ENCODE measurements around the gene RBFOX2.
"Not testable (repeated sequence)": the region's sequence is repeated elsewhere in the genome, so short reads cannot be mapped to it uniquely, and the experiment has no call there.

The RBFOX2 gene

DNA sequence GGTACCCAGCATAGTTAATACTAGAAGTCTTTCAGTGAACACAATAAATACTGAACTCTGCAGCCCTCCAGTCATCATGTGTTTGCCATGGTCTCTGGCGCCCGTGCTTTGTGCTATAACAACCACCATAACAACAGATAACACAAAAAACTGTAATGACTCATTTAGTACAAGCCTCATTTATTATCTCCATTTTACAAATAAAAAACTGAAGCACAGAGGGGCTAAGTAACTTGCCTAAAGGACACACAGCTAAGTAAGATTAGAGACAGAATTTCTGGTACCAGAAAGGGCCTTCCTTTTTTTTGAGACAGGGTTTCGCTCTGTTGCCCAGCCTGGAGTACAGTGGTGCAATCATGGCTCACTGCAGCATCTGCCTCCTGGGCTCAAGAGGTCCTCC lies 19.5 kb downstream of the RBFOX2 start:
- DNase-seq (ENCODE audit: low read depth in 2 of 2) = no peak

DNA sequence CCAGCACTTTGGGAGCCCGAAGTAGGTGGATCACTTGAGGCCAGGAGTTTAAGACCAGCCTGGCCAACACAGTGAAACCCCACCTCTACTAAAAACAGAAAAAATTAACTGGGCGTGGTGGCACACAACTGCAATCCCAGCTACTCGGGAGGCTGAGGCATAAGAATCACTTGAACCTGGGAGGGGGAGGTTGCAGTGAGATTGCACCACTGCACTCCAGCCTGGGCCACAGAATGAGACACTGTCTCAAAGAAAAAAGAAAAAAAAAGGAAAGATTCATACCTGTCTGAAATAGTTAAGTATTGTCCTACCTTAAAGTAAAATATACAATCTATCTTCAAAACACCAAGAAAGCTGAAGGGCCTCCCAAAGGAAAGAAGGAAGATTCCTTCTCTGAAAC lies 20.1 kb downstream of the RBFOX2 start:
- DNase-seq (ENCODE audit: low read depth in 2 of 2) = no peak

DNA sequence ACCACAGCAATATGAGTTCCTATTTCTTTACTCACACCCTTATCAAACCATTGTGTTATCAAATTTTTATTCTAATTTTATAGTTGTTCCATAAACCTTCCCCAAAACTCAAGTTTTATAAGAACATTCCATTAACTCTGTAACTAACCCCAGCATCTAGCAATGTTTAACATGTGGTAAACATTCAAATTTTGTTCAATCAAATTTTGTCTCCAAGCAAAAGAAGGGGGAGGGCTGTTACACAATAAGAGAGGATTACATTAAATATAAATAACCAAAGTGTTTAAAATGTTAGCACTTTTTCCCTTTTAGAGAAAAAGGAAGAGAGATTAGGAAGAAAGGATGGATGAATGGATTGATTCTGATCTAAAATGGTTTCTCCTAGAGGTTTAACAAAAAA lies 20.5 kb downstream of the RBFOX2 start:
- no peak for DNase-seq (ENCODE audit: low read depth in 2 of 2)

DNA sequence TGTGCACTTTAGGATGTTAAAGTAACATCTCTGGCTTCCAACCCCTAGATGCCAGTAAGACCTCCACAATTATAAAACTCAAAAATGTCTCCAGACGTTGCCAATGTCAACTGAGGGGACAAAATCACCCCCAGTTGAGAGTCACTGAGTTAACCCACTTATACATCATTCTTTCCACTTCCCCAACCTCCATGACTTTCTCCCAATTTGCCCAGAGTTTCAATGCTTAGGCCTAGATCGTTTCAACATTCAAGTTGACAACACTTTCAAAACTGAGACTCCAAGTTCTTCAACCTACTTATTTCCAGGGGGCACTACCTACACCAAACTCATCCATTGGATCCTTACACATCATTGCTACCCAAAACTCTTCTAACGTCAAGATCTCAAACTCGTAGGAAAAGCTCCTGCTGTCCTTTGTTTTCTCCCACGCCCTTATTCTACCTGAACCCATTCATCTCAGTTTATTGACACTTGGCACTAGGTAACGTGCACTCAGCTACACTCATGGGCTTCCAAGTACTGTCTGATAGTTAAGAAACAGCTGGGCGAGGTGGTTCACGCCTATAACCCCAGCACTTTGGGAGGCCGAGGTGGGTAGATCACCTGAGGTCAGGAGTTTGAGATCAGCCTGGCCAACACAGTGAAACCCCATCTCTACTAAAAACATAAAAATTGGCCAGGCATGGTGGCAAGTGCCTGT lies 24.5 kb downstream of the RBFOX2 start:
- DNase-seq (ENCODE audit: low read depth in 2 of 2) = no peak

DNA sequence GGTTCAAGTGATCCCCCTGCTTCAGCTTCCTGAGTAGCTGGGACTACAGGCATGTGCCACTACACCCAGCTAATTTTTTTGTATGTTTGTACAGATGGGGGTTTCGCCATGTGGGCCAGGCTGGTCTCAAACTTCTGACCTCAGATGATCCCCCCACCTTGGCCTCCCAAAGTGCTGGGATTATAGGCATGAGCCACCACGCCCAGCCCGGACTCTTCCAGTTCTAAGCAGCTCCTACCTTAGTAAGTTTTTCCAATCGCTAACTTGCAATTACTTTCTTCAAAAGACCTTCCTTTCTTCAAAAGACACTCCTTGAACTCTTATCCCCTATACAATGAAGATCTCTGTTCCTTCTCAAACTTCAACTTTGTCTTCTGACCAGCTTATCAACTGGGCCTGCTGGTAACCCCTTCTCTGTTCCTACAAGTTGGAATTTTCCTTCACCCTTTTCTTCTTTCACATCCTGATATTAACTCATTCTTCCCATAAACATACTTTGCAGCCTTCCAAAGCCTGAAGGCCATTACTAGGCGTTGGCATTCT lies 25.8 kb downstream of the RBFOX2 start:
- DNase-seq (ENCODE audit: low read depth in 2 of 2) = no peak

DNA sequence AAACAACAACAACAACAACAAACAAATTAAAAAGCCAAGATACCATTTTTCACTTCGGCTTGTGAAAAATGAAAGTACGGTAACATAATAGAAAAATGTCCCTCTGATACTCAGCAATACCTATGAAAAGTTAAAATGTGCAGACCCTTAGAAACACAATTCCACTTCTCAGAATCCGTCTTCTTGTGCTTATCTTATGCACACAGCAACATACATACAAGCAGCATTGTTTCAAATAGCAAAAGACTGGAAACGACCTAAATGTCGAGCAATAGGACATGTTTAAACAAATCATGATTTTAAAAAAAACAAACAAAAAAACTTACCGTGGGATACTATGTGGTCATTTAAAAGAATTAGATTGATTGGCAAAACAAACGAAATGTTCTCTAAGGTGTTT lies 26.5 kb downstream of the RBFOX2 start:
- no peak for DNase-seq (ENCODE audit: low read depth in 2 of 2)

DNA sequence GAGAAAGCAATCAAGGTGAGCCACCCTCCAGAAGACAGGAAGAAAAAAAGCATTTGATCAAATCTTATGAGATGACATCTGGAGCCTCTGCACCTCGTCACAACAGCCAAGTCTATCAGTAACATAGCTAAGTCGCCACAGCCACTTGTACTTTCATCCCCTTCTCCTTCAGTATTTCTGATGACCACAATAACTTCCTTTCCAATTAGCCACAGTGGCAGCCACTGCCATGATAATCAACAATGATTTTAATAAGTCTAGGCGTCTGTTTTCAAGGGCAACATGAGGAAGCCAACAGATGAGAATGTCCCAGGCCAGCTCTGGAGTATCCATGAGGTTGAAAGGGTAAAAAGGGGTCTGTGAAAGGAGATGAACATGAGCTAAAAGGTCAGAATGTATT lies 29.9 kb downstream of the RBFOX2 start:
- no peak for DNase-seq (ENCODE audit: low read depth in 2 of 2)

DNA sequence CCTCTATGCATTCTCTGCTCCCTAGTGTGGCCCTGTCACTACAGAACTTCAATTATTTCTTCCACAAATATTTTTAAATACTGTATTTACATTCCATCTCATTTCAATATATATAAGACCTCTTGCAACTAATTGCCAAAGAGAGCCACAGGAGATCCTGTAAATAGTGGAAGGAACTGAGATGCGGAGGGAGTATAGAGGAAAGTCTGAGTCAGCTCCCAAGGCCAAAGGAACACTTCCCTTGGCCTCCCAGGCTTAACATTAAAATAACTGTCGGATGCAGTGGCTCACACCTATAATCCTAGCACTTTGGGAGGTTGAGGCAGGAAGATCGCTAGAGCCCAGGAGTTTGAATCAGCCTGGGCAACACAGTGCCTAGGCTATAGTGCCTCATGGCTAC lies 31.2 kb downstream of the RBFOX2 start:
- DNase-seq (ENCODE audit: low read depth in 2 of 2) = no peak

DNA sequence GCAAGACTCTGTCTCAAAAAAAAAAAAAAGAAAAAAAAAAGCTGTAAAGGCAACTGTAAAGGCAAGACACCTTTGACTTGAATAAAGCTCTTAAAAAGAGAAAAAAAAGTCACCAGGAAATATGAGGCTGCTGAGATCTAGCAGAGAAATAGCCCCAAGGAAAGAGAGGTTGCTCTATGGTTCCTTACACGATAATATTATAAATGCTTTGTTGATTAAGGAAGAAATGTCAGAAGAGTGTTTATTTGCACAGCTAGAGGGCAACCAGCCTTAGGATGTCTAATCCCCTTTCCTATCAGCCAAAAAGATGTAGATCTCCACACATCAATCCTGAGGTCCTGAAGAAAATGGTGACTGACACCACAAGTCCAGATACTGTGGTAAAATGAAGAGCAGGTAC lies 32.0 kb downstream of the RBFOX2 start:
- no peak for DNase-seq (ENCODE audit: low read depth in 2 of 2)

DNA sequence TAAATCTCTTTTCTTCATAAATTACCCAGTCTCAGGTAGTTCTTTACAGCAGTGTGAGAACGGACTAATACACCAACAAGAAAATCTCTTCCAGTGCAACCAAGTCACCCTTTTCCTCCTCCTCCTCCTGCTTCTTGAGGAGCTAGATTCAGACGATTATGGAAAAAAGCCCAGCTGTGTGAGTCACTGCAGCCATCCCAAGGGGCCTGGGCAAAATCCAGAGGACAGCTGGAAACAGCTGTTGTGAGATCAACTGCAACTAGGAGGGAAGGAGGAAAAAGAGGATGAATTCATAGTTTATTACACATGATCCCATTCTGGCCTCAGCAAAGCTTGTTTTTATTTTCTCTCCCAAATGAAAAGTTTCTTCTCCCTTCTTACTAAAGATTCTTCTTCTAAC lies 32.9 kb downstream of the RBFOX2 start:
- no peak for DNase-seq (ENCODE audit: low read depth in 2 of 2)

DNA sequence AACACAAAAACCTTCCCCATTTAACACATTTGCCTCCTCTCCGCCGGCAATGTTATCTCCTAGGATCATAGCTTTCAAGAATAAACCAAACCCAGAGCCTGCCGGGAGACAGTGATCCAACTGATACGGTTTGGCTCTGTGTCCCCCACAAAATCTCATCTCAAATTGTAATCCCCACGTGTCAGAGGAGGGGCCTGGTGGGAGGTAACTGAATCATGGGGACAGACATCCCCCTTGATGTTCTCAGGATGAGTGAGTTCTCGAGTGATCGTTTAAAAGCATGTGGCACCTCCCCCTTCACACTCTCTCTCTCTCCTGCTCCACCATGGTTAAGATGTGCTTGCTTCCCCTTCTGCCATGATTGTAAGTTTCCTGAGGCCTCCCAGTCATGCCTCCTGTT lies 33.3 kb downstream of the RBFOX2 start:
- DNase-seq (ENCODE audit: low read depth in 2 of 2) = no peak

DNA sequence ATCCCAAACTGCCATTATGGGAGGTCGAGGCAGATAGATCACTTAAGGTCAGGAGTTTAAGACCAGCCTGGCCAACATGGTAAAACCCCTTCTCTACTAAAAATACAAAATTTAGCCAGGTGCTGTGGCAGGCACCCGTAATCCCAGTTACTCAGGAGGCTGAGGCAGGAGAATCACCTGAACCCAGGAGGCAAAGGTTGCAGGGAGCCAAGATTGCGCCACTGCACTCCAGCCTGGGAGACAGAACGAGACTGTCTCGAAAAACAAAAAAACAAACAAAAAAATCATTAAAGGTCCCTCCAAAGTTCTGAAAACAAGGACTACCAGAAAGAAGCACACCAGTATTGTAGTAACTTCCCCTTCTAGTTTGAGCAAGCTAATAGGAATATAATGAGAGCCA lies 34.9 kb downstream of the RBFOX2 start:
- not testable (repeated sequence) for DNase-seq (ENCODE audit: low read depth in 2 of 2)

DNA sequence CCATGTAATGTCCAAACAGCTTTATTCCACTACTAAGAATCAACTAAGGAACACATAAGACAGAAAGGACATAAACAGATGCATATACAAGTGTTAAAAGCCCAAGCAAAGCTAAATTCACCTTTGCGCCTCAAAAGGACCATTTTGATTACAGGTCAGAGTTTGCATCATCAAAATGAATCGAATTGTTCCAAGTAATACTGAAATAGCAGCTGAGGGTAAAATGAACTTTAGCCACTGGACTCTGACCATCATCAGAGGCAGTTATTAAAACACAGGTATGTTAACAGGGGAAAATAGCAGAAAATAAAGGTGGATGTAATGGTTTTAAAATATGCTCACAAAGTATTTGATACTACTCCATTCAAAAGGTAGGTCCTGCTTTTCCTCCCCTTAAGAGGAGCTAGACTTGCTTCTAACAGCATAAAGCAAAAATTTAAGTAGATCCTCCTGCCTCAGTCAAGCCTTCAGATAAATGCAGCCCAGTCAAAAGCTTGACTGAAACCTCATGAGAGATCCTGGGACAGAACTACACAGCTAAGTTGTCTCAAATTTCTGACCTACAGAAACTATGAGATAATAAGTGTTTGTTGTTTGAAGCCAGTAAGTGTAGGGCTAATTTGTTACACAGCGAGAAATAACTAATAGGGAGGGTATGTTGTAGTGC lies 35.4 kb downstream of the RBFOX2 start:
- DNase-seq (ENCODE audit: low read depth in 2 of 2) = no peak

DNA sequence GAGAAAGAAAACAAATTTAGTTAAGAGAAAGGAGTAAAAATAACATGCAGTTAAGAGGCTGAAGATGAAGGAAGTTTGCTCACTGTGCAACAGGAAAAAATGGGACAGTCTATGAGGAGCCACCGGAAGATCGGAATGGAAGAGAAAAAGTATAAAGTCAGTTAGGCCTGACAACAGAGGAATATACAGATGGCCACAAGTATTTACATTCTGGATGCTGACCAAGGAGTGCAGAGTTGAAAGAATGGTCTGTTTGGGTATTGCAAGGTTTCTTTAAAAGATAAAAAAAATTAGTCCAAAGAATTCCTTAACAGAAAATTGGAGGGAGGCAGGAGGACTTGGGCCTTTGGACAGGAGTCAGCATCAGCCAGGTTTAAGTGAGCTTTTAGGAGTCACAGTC lies 37.5 kb downstream of the RBFOX2 start:
- no peak for DNase-seq (ENCODE audit: low read depth in 2 of 2)

DNA sequence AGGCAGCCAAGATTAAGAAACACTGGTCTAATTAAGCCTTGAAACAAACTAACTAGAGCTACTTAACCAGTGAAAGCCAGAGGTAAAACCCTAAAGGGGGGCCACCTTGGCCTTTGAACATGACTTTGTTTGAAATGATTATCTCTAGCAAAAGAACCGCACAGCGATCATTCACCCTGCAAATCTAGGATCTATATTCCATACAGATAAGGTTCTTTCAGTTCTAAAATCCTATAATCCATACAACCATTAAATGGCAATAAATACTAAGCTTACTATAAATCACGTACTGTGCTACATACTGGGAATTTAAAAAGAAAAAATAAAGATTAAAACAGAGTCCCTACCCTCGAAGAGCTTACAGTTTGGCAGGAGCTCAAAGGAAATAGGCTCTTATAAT lies 40.6 kb downstream of the RBFOX2 start:
- DNase-seq (ENCODE audit: low read depth in 2 of 2) = no peak

DNA sequence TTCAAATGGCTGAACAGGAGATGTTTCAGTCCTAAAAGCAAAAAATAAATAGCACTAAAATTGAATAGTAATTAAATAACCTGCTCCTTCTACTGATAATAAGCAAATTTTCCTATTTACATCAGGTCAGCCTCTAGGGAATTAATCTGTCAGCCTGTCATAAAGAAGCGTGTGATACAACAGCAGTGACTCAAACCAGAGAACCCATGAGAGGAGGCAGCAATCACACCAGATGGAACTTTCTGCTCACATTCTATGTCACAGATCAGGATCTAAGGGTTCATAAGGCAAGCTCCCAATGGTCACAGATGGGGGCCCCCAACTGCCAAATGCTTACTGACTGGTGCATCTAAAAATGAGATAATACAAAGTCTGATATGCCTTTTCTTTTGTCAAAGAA lies 41.1 kb downstream of the RBFOX2 start:
- DNase-seq (ENCODE audit: low read depth in 2 of 2) = no peak

DNA sequence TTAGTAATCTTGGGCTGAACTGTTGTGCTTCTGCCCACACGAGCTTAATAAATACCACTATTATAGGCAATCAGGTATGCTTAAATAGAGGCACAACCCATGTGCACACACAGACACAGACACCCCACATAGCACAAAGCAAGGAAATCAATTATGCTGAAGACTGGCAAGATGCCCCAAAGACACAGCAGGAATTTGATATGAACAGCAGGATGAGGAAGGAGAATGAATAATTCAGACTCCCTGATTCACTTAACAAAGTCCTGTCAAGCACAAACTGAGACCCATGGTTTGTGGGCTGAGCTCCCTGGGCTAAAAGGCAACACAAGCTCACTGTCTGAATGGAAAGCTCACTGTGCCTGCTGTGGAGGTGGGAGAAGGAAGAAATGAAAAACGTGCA lies 42.5 kb downstream of the RBFOX2 start:
- no peak for DNase-seq (ENCODE audit: low read depth in 2 of 2)

DNA sequence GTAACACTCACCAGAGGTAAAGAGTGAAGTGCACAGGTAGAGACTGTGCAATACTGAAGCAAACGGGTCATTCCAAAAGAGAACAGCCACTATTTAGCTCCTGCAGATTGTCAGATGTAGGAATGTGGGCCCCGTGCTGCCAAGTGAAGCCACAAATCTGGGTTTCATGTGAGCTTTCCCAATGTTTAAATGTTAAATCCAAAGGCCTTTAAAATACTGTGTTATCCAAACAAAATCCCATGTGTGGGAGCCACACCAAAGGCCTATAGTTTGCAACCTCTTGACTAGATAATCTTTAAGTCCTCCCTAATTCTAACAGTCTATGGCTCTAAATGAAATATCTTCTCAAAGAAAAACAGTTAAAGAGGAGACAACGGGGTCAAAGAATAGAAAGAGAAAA lies 43.3 kb downstream of the RBFOX2 start:
- no peak for DNase-seq (ENCODE audit: low read depth in 2 of 2)

DNA sequence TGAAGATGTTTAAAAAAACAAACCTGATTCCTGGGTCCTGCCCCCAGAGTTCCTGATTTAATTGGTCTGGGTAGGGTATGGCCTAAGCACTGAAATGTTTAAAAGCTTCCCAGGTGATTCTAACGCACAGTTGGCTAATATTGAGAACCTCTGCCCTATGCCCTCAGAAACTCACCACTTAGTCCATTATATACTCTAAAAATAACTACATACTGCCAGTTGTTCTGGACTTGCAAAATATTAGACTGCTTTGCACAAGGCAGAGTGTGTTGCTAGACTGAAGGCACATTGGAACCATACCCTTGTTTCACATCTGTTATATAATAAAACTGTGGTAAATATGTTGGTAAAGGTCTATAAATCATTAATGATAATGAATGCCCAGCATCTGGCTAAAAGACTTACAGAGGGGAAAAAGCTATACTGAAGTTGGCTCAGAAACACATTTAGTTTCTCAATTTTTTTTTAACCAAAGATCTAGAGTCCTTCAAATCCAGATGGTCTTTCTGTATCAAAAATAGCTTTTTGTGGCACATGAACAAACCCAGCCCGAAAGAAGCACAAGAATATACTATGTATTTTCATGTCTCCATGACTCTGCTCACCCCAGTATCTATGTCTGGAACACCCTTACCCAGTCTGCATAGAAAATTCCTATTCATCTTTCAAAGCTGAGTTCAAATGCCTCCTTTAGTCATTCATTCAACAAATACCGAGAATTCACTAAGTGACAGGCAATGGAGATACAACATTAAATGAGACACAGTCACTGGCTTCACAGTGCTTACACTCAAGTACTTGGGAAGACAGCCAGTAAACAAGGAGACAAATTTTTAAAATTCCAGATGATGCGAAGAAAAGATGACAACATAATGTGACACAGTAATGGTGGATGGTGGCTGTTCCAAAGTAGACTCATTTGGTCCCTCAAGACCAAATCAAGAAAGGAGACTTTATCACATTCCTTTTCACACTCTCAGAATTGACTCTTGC lies 44.1 kb downstream of the RBFOX2 start:
- DNase-seq (ENCODE audit: low read depth in 2 of 2) = no peak

DNA sequence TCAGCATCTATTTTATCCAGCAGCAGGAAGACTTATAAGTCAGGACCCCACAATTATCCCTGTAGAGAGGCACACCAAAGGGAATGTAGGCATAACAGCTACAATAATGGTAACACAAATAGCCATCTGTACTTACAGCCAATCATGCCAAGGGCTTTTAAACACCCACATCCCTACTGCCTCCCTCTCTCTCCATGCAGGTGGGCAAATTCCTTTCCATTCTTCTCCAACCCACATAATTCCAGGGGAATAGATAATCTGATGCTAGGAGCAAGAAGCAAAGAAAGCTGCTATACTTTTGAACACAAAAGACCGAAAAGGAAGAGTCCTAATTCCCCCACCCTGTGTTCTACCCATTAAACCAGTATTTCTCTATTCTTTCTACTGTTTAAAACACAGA lies 46.7 kb downstream of the RBFOX2 start:
- DNase-seq (ENCODE audit: low read depth in 2 of 2) = no peak

DNA sequence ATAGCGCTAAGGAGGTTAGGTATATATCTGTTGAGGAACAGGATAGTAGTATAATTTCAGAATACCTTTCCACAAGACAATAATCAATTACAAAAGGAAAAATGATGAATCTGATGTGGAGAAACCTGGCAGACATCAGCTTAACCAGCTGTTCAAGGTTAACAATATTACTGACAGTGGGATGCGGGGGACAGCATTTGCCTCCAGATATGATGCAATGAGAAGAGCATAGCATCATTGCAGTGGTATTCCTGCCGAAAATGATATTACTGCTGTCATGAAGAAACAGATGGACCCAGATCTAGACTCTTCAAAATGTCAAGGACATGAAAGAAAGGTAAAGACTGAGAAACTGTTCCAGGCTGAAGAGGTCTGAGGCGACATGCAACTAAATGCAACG lies 49.7 kb downstream of the RBFOX2 start:
- no peak for DNase-seq (ENCODE audit: low read depth in 2 of 2)

DNA sequence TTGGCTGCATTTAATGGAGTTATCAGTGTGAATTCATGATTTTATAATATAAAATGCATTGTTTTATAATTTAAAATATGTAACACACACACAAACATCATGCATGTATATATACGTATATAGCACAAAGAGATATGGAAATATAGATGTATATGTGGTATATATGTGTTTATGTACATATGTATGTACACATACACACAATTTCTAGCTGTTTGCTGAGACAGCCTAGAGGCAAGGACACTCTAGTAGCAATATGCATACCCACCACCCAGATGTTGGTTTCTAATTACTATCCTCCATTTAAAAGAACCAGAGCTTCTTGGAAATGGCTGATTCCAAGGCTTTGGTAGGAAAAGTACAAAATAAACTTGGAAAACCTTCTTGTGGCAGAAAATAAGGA lies 50.4 kb downstream of the RBFOX2 start:
- no peak for DNase-seq (ENCODE audit: low read depth in 2 of 2)

Data from stimulated activated CD4-positive, alpha-beta T cell treated with anti-CD3 and anti-CD28 coated beads, Interleukin-15, amount 100 ng/mL, for 48 hours (primary cell).